Peyer's patch (tissue), 4 donors: ENCODE measurements around the gene SORCS1. TPM values are rescaled to one million over a fixed set of nuclear protein-coding genes. Genes with fewer than 3 reads are reported as not detected.

Experiments used
- DNase-seq, 3 donors: peaks; one replicate each; pipeline ENCODE4 v3.0.0-alpha.2; 2017 to 2019
- H3K27ac ChIP-seq, 4 donors: fragments of 200-600 bp; sonication (generic); one replicate each; pipeline ENCODE4 v1.5.1; 2016 to 2019
- H3K27me3 ChIP-seq, 2 donors: fragments of 200-600 bp; sonication (generic); one replicate each; pipeline ENCODE4 v1.5.1; 2019
- H3K36me3 ChIP-seq, 3 donors: fragments of 200-600 bp; sonication (generic); one replicate each; pipeline ENCODE4 v1.5.1; 2016 to 2019
- H3K4me1 ChIP-seq, 4 donors: fragments of 200-600 bp; sonication (generic); one replicate each; pipeline ENCODE4 v1.5.1; 2016 to 2019
- H3K4me3 ChIP-seq, 4 donors: fragments of 200-600 bp; sonication (generic); 1 replicate in 3 of 4; 2 replicates in 1 of 4; pipeline ENCODE4 v1.5.1; 2016 to 2019; ENCODE audit warnings: mild to moderate bottlenecking in 1 of 4
- H3K9me3 ChIP-seq, 4 donors: fragments of 200-600 bp; sonication (generic); one replicate each; pipeline ENCODE4 v1.5.1; 2016 to 2019; ENCODE audit warnings: mild to moderate bottlenecking in 1 of 4
- CTCF ChIP-seq, 6 experiments: fragments of 450-650 bp in 4 of 6; fragments of 200-600 bp in 2 of 6; sonication (generic) in 1 of 6; IDR thresholded peaks; one replicate each; pipeline ENCODE4 v1.5.1; 2017 to 2019; ENCODE audit warnings: antibody characterized with exemption in 6 of 6, mild to moderate bottlenecking in 3 of 6, moderate library complexity in 1 of 6
- POLR2A ChIP-seq, 2 donors: fragments of 450-650 bp; IDR thresholded peaks; one replicate each; pipeline ENCODE4 v1.5.1; 2017; ENCODE audit warnings: antibody characterized with exemption in 2 of 2, mild to moderate bottlenecking in 2 of 2, moderate library complexity in 2 of 2
- total RNA-seq, 4 donors: library from RNA; depleted of rRNA; stranded (reverse); fragments of >200 nt; gene quantifications; one replicate each; pipeline ENCODE4 v1.1.0, GENCODE V29; 2016

Gene SORCS1
- total RNA-seq, 4 donors from 2014 or later: 0.53 to 5.9 (median 2.4) TPM

GRCh38 chr10:106648534-106649481 lies 515.7 kb downstream of the SORCS1 start:
- no peak for DNase-seq
- no peak overlapping the region for H3K27ac ChIP-seq
- no peaks in the 10 kb centered on the region for H3K4me1 ChIP-seq
- H3K36me3 ChIP-seq: no peaks in the 10 kb centered on the region
- H3K27me3 ChIP-seq: no peaks in the 10 kb centered on the region
- TF ChIP-seq CTCF (IDR thresholded peaks at IDR 0.05) (no peak), POLR2A (IDR thresholded peaks at IDR 0.05) (no peak)
- H3K4me3 ChIP-seq: no peak overlapping the region
- no peaks in the 10 kb centered on the region for H3K9me3 ChIP-seq

- H3K27me3 ChIP-seq: no peaks in the 10 kb centered on the region
- H3K36me3 ChIP-seq: no peaks in the 10 kb centered on the region
- H3K9me3 ChIP-seq: no peaks in the 10 kb centered on the region
- no peak overlapping the region for H3K27ac ChIP-seq
- no peak overlapping the region for H3K4me3 ChIP-seq
- TF ChIP-seq POLR2A (IDR thresholded peaks at IDR 0.05) (no peak), CTCF (IDR thresholded peaks at IDR 0.05) (no peak)
- no peaks in the 10 kb centered on the region for H3K4me1 ChIP-seq
- DNase-seq: no peak
Measured at GRCh38 chr10:106643473-106643872, 521.0 kb downstream of the SORCS1 start.

- H3K27ac ChIP-seq: no peak overlapping the region
- no peaks in the 10 kb centered on the region for H3K36me3 ChIP-seq
- no peaks in the 10 kb centered on the region for H3K27me3 ChIP-seq
- H3K9me3 ChIP-seq: no peaks in the 10 kb centered on the region
- no peaks in the 10 kb centered on the region for H3K4me1 ChIP-seq
- DNase-seq: no peak
- H3K4me3 ChIP-seq: no peak overlapping the region
- no peak for TF ChIP-seq POLR2A (IDR thresholded peaks at IDR 0.05)
- TF ChIP-seq CTCF (IDR thresholded peaks at IDR 0.05): no peak
Measured at GRCh38 chr10:106637873-106638272, 526.6 kb downstream of the SORCS1 start.

GRCh38 chr10:106636766-106637491 lies 527.6 kb downstream of the SORCS1 start:
- H3K4me1 ChIP-seq: no peaks in the 10 kb centered on the region
- no peaks in the 10 kb centered on the region for H3K27me3 ChIP-seq

GRCh38 chr10:106635947-106636346 lies 528.6 kb downstream of the SORCS1 start:
- TF ChIP-seq POLR2A (IDR thresholded peaks at IDR 0.05): no peak
- TF ChIP-seq CTCF (IDR thresholded peaks at IDR 0.05): no peak
- no peaks in the 10 kb centered on the region for H3K4me1 ChIP-seq
- no peaks in the 10 kb centered on the region for H3K9me3 ChIP-seq
- no peak for DNase-seq
- H3K27me3 ChIP-seq: no peaks in the 10 kb centered on the region
- no peak overlapping the region for H3K27ac ChIP-seq
- no peak overlapping the region for H3K4me3 ChIP-seq
- no peaks in the 10 kb centered on the region for H3K36me3 ChIP-seq

More at GRCh38 chr10:106636766-106637491, 527.6 kb downstream of the SORCS1 start:
- no peaks in the 10 kb centered on the region for H3K9me3 ChIP-seq
- no peaks in the 10 kb centered on the region for H3K36me3 ChIP-seq
- no peak overlapping the region for H3K4me3 ChIP-seq
- no peak for DNase-seq
- TF ChIP-seq CTCF (IDR thresholded peaks at IDR 0.05) (no peak), POLR2A (IDR thresholded peaks at IDR 0.05) (no peak)
- no peak overlapping the region for H3K27ac ChIP-seq
